Measurements from ENCODE around the gene ORC4. TPM values are rescaled to one million over a fixed set of nuclear protein-coding genes. Genes with fewer than 3 reads are reported as not detected.

The ORC4 gene
- total and polyA plus RNA-seq, 2 of the 8 experiments (the other 6 are each of a cell fraction or from before 2014, with no cell fraction given), result 22.7 to 63.7 TPM

DNA sequence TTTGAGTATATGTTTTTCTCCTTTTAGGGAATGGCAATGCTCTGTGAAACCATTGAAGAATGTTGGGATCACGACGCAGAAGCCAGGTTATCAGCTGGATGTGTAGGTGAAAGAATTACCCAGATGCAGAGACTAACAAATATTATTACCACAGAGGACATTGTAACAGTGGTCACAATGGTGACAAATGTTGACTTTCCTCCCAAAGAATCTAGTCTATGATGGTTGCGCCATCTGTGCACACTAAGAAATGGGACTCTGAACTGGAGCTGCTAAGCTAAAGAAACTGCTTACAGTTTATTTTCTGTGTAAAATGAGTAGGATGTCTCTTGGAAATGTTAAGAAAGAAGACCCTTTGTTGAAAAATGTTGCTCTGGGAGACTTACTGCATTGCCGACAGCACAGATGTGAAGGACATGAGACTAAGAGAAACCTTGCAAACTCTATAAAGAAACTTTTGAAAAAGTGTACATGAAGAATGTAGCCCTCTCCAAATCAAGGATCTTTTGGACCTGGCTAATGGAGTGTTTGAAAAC lies 93.4 kb downstream of the ORC4 start:
- H4K5ac ChIP-seq (ENCODE audit: insufficient read length, low read depth, low read length), result no peak overlapping the region
- H3K23ac ChIP-seq (ENCODE audit: insufficient read length), result no peak overlapping the region
- POLR2A ChIA-PET (ENCODE audit: partially characterized antibody), result interaction anchor here (1.1 kb wide), 1 partner anchor 10 kb away, joined by 3 read pairs; no protein-coding TSS in a partner anchor
- H2BK15ac ChIP-seq (ENCODE audit: low read length), result no peak overlapping the region
- no peak overlapping the region for H2AFZ ChIP-seq (ENCODE audit: low read length)
- no peak overlapping the region for H4K91ac ChIP-seq (replicated peaks; ENCODE audit: insufficient read length, low read length)
- no peak overlapping the region; the same call in 1 of the 2 replicates for H4K8ac ChIP-seq (ENCODE audit: extremely low read depth, insufficient read depth, low read length)
- no peaks in the 10 kb centered on the region for H3K4me1 ChIP-seq (replicated peaks in 1 of 4; ENCODE audit: control insufficient read depth in 3 of 4, insufficient read depth in 4 of 4, low read length in 3 of 4)
- H3K14ac ChIP-seq (ENCODE audit: insufficient read length), result no peak overlapping the region
- H2BK5ac ChIP-seq (ENCODE audit: low read depth, low read length), result no peak overlapping the region
- H3K4me2 ChIP-seq (ENCODE audit: insufficient read depth in 1 of 2, low read depth in 2 of 2, low read length in 2 of 2), result no peak overlapping the region
- DNase-seq (ENCODE audit: low read depth in 1 of 2, low spot score in 2 of 2), result no peak
- H3K23me2 ChIP-seq (ENCODE audit: low read depth, low read length), result no peaks in the 10 kb centered on the region
- no peak overlapping the region for H3K27ac ChIP-seq (ENCODE audit: low read depth, low read length)
- no peak overlapping the region for H3K9ac ChIP-seq (replicated peaks in 1 of 4; ENCODE audit: extremely low read depth in 1 of 4, low read depth in 3 of 4, low read length in 3 of 4)
- no peak overlapping the region for H2BK120ac ChIP-seq (replicated peaks; ENCODE audit: low read depth, low read length)
- peaks cover 0 to 13% (median 3%) of the 10 kb centered on the region in 4 experiments; a peak in 4 of 8 replicates for H3K36me3 ChIP-seq (ENCODE audit: control insufficient read depth in 2 of 4, insufficient read depth in 4 of 4, low read length in 3 of 4)
- no peaks in the 10 kb centered on the region for H3K79me1 ChIP-seq (ENCODE audit: low read depth, low read length)
- no peak overlapping the region for H2AK5ac ChIP-seq (ENCODE audit: low read depth, low read length)
- no peak for FAIRE-seq
- H3K4me3 ChIP-seq (ENCODE audit: extremely low read depth in 1 of 4, insufficient read depth in 2 of 4, low read depth in 3 of 4, low read length in 4 of 4), result no peak overlapping the region
- no peaks in the 10 kb centered on the region for H3K79me2 ChIP-seq (ENCODE audit: control insufficient read depth in 1 of 2, insufficient read depth in 2 of 2, low read length in 2 of 2)
- WGBS, 2 experiments (ENCODE audit: extremely low coverage in 1 of 2, insufficient coverage in 1 of 2, insufficient read length in 1 of 2, insufficient replicate concordance in 2 of 2, low coverage in 1 of 2, low lambda C conversion rate in 2 of 2, missing lambda C conversion rate in 1 of 2), result 94% methylated on average over 4 of the region's 4 CpGs; no CpG with 5 or more reads in 1 of the 2 experiments
- H3K18ac ChIP-seq (ENCODE audit: extremely low read depth, low read length), result no peak overlapping the region
- H2BK20ac ChIP-seq (ENCODE audit: low read length), result no peak overlapping the region
- no peaks in the 10 kb centered on the region for H3K9me3 ChIP-seq (ENCODE audit: insufficient read depth in 2 of 2, low read depth in 1 of 2, low read length in 1 of 2)
- H3K56ac ChIP-seq (replicated peaks; ENCODE audit: insufficient read length, low read depth, low read length), result no peak overlapping the region
- H2BK12ac ChIP-seq (ENCODE audit: low read depth, low read length), result no peak overlapping the region
- H4K20me1 ChIP-seq (replicated peaks in 1 of 2; ENCODE audit: control insufficient read depth in 1 of 2, insufficient read depth in 2 of 2, low read length in 2 of 2), result no peaks in the 10 kb centered on the region
- no peak overlapping the region for H3K4ac ChIP-seq (replicated peaks; ENCODE audit: insufficient read length, low read depth, low read length)
- CTCF ChIA-PET (ENCODE audit: partially characterized antibody), result no interaction called here
- no peaks in the 10 kb centered on the region for H3K27me3 ChIP-seq (replicated peaks in 1 of 4; ENCODE audit: control insufficient read depth in 3 of 4, extremely low read depth in 1 of 4, insufficient read depth in 3 of 4, low read length in 3 of 4)
- TF ChIP-seq SIN3A (conservative IDR thresholded peaks at IDR 0.05 in 1 of 2, IDR thresholded peaks at IDR 0.05 in 1 of 2; ENCODE audit: low read depth in 1 of 2, low read length in 2 of 2), result no peak
- no peak for TF ChIP-seq MAFK (IDR thresholded peaks at IDR 0.05; ENCODE audit: low read depth, low read length)
- no peak for TF ChIP-seq RNF2 (IDR thresholded peaks at IDR 0.05; ENCODE audit: borderline replicate concordance, low read depth, low read length, missing control alignments, poor library complexity, severe bottlenecking)
- TF ChIP-seq KDM4A (IDR thresholded peaks at IDR 0.05; ENCODE audit: low read depth, low read length, severe bottlenecking), result no peak
- TF ChIP-seq RAD21 (IDR thresholded peaks at IDR 0.05 in 1 of 2, conservative IDR thresholded peaks at IDR 0.05 in 1 of 2; ENCODE audit: low read depth in 2 of 2, low read length in 2 of 2), result no peak
- TF ChIP-seq POLR2A (IDR thresholded peaks at IDR 0.05; ENCODE audit: control extremely low read depth in 1 of 2, low read depth in 2 of 2, low read length in 2 of 2), result no peak

Data from H1 (cell line).